Mesenchymal stem cell (in vitro differentiated cells and primary cell): ENCODE measurements around the gene NMT1.

ENCODE experiments used
- DNase-seq: peaks from one replicate; pipeline ENCODE4 v3.0.0-alpha.2; 2013
- H2AFZ ChIP-seq: one replicate; pipeline ENCODE4 v1.6.1; 2013; ENCODE audit warnings: low read depth, mild to moderate bottlenecking, control low read depth, inconsistent platforms, low read length, moderate library complexity
- H2AK5ac ChIP-seq: 2 replicates; pipeline ENCODE4 v1.6.1; 2013; ENCODE audit warnings: low read length, moderate library complexity, mild to moderate bottlenecking, inconsistent platforms; ENCODE audit not compliant: severe bottlenecking
- H2BK120ac ChIP-seq: one replicate; pipeline ENCODE4 v1.6.1; 2013; ENCODE audit warnings: low read depth, mild to moderate bottlenecking, inconsistent platforms, low read length, moderate library complexity
- H2BK12ac ChIP-seq, 2 experiments: one replicate each; pipeline ENCODE4 v1.6.1; 2013; ENCODE audit warnings: inconsistent platforms in 2 of 2, low read length in 2 of 2, mild to moderate bottlenecking in 2 of 2, moderate library complexity in 2 of 2, control low read depth in 1 of 2
- H2BK15ac ChIP-seq: one replicate; pipeline ENCODE4 v1.6.1; 2013; ENCODE audit warnings: mild to moderate bottlenecking, low read depth, inconsistent platforms; ENCODE audit not compliant: poor library complexity, severe bottlenecking
- H2BK5ac ChIP-seq: 2 replicates; pipeline ENCODE4 v1.6.1; 2013; ENCODE audit warnings: low read depth, mild to moderate bottlenecking, low read length, control low read depth, inconsistent platforms; ENCODE audit not compliant: poor library complexity, severe bottlenecking
- H3K14ac ChIP-seq, 2 experiments: one replicate each; pipeline ENCODE4 v1.6.1; 2013; ENCODE audit warnings: inconsistent platforms in 2 of 2, low read length in 2 of 2, control low read depth in 1 of 2, mild to moderate bottlenecking in 1 of 2, moderate library complexity in 1 of 2
- H3K18ac ChIP-seq, 2 experiments: one replicate each; pipeline ENCODE4 v1.6.1; 2013; ENCODE audit warnings: inconsistent platforms in 2 of 2, low read length in 2 of 2, control low read depth in 1 of 2, low read depth in 1 of 2, mild to moderate bottlenecking in 1 of 2
- H3K23ac ChIP-seq, 2 experiments: one replicate each; pipeline ENCODE4 v1.6.1; 2013; ENCODE audit warnings: inconsistent platforms in 2 of 2, low read length in 2 of 2, mild to moderate bottlenecking in 2 of 2, moderate library complexity in 2 of 2, control low read depth in 1 of 2
- H3K27ac ChIP-seq: 2 replicates; pipeline ENCODE4 v1.5.1; 2013; ENCODE audit warnings: mild to moderate bottlenecking, moderate library complexity, low read length, control low read depth, inconsistent platforms; ENCODE audit not compliant: poor library complexity, severe bottlenecking
- H3K27me3 ChIP-seq, 2 experiments: 2 replicates each; pipeline versions ENCODE4 v1.6.1 to v1.7.0; 2013; ENCODE audit warnings: low read length in 2 of 2, mild to moderate bottlenecking in 2 of 2, moderate library complexity in 2 of 2, control low read depth in 1 of 2, inconsistent platforms in 1 of 2; ENCODE audit not compliant: control insufficient read depth in 1 of 2, insufficient read depth in 1 of 2
- H3K36me3 ChIP-seq, 2 experiments: 2 replicates each; pipeline versions ENCODE4 v1.6.1 to v1.7.0; 2013; ENCODE audit warnings: low read length in 2 of 2, control low read depth in 1 of 2, inconsistent platforms in 1 of 2, low read depth in 1 of 2, mild to moderate bottlenecking in 1 of 2; ENCODE audit not compliant: insufficient read depth in 2 of 2, control insufficient read depth in 1 of 2
- H3K4ac ChIP-seq, 2 experiments: one replicate each; pipeline ENCODE4 v1.6.1; 2013; ENCODE audit warnings: inconsistent platforms in 2 of 2, low read length in 2 of 2, mild to moderate bottlenecking in 2 of 2, moderate library complexity in 2 of 2, control low read depth in 1 of 2, low read depth in 1 of 2
- H3K4me1 ChIP-seq: 2 replicates; pipeline ENCODE4 v1.6.1; 2013; ENCODE audit warnings: low read depth, low read length, control low read depth; ENCODE audit not compliant: control insufficient read depth, insufficient read depth
- H3K4me2 ChIP-seq: 2 replicates; pipeline ENCODE4 v1.6.1; 2013; ENCODE audit warnings: low read length, mild to moderate bottlenecking, inconsistent platforms; ENCODE audit not compliant: poor library complexity, severe bottlenecking
- H3K4me3 ChIP-seq, 2 experiments: 2 replicates each; pipeline versions ENCODE4 v1.5.1 to v1.7.0; 2013; ENCODE audit warnings: low read length in 2 of 2, mild to moderate bottlenecking in 2 of 2, control low read depth in 1 of 2, low read depth in 1 of 2; ENCODE audit not compliant: insufficient read depth in 1 of 2
- H3K79me1 ChIP-seq: replicated peaks from 2 replicates; pipeline ENCODE4 v1.6.1; 2013; ENCODE audit warnings: mild to moderate bottlenecking, control low read depth, low read length, inconsistent platforms; ENCODE audit not compliant: poor library complexity, severe bottlenecking
- H3K9ac ChIP-seq: 2 replicates; pipeline ENCODE4 v1.7.0; 2013; ENCODE audit warnings: mild to moderate bottlenecking, low read length, moderate library complexity
- H3K9me3 ChIP-seq: 2 replicates; pipeline ENCODE4 v1.7.0; 2013; ENCODE audit warnings: mild to moderate bottlenecking, low read length; ENCODE audit not compliant: control insufficient read depth
- H4K8ac ChIP-seq: one replicate; pipeline ENCODE4 v1.6.1; 2013; ENCODE audit warnings: inconsistent platforms, mild to moderate bottlenecking, low read length, moderate library complexity
- H4K91ac ChIP-seq: one replicate; pipeline ENCODE4 v1.6.1; 2013; ENCODE audit warnings: mild to moderate bottlenecking, low read length, inconsistent platforms
- WGBS: methylation state at CpG from one replicate; pipeline ENCODE4 v1.1.7; 2013; ENCODE audit warnings: mixed read lengths; 5-methylcytosine and 5-hydroxymethylcytosine counted together

Gene NMT1

GRCh38 chr17:45148183-45149036 is 87.3 kb downstream of the NMT1 start, which contains the start of gene HEXIM1:
Gene HEXIM1 (plus strand): TSS chr17:45148475. CDS start chr17:45149191, 716 bp downstream.
- H3K4ac ChIP-seq, result peak within 1 kb of the TSS; percentile 91 to 99
- H3K4me1 ChIP-seq, result peaks cover 27% of the 10 kb centered on the region
- H3K9ac ChIP-seq, result peak within 1 kb of the TSS; percentile 99
- peak within 1 kb of the TSS; percentile 98 for H4K8ac ChIP-seq
- H3K14ac ChIP-seq, result peak within 1 kb of the TSS; percentile 95
- peak within 1 kb of the TSS; percentile 97 for H2BK5ac ChIP-seq
- H2BK15ac ChIP-seq, result peak within 1 kb of the TSS; percentile 69
- H2BK12ac ChIP-seq, result peak within 1 kb of the TSS; percentile 73 to 88
- peak; percentile 100 for DNase-seq
- peak within 1 kb of the TSS; percentile 96 for H2AK5ac ChIP-seq
- H3K27me3 ChIP-seq, result no peaks in the 10 kb centered on the region
- peak within 1 kb of the TSS; percentile 75 for H2AFZ ChIP-seq
- H3K9me3 ChIP-seq, result no peaks in the 10 kb centered on the region
- peaks cover 6 to 14% of the 10 kb centered on the region in 2 experiments for H3K36me3 ChIP-seq
- peak within 1 kb of the TSS; percentile 98 for H3K27ac ChIP-seq
- H3K4me2 ChIP-seq, result peak within 1 kb of the TSS; percentile 97
- H3K18ac ChIP-seq, result peak within 1 kb of the TSS; percentile 98 to 99
- peak within 1 kb of the TSS in 1 of 2 experiments; percentile 98 for H3K23ac ChIP-seq
- peaks cover 12% of the 10 kb centered on the region for H3K79me1 ChIP-seq
- H2BK120ac ChIP-seq, result peak within 1 kb of the TSS; percentile 71
- under 1% methylated on average over 55 of the region's 58 CpGs for WGBS
- peak within 1 kb of the TSS; percentile 91 for H4K91ac ChIP-seq
- peak within 1 kb of the TSS; percentile 95 to 96 for H3K4me3 ChIP-seq

GRCh38 chr17:45149037-45149668 is 88.0 kb downstream of the NMT1 start:
- under 1% methylated on average over 31 of the region's 32 CpGs for WGBS
- peak overlapping the region; percentile 96 for H2AK5ac ChIP-seq
- peak overlapping the region; percentile 86 for H4K91ac ChIP-seq
- peak overlapping the region; percentile 93 to 95 for H3K14ac ChIP-seq
- H4K8ac ChIP-seq, result peak overlapping the region; percentile 85
- peak overlapping the region; percentile 97 for H3K27ac ChIP-seq
- peak overlapping the region; percentile 75 for H2AFZ ChIP-seq
- H2BK15ac ChIP-seq, result peak overlapping the region; percentile 69
- peaks cover 13% of the 10 kb centered on the region for H3K79me1 ChIP-seq
- peak overlapping the region in 1 of 2 experiments; percentile 98 for H3K23ac ChIP-seq
- peak overlapping the region; percentile 98 to 99 for H3K18ac ChIP-seq
- H3K4me2 ChIP-seq, result peak overlapping the region; percentile 97
- no peaks in the 10 kb centered on the region for H3K27me3 ChIP-seq
- H3K9me3 ChIP-seq, result no peaks in the 10 kb centered on the region
- H3K36me3 ChIP-seq, result peaks cover 6 to 14% of the 10 kb centered on the region in 2 experiments
- H2BK12ac ChIP-seq, result peak overlapping the region in 1 of 2 experiments; percentile 88
- peak overlapping the region; percentile 91 to 99 for H3K4ac ChIP-seq
- peak overlapping the region; percentile 89 for H2BK5ac ChIP-seq
- peak; percentile 91 for DNase-seq
- H3K9ac ChIP-seq, result peak overlapping the region; percentile 99
- H3K4me1 ChIP-seq, result peaks cover 20% of the 10 kb centered on the region
- H3K4me3 ChIP-seq, result peak overlapping the region; percentile 95 to 96
- peak overlapping the region; percentile 58 for H2BK120ac ChIP-seq

- Histone ChIP-seq H3K36me3 (peaks cover 6 to 8% of the 10 kb centered on the region in 2 experiments), H3K14ac (peak overlapping the region; percentile 95 to 96), H4K8ac (peak overlapping the region; percentile 85), H4K91ac (peak overlapping the region; percentile 4), H3K79me1 (peaks cover 11% of the 10 kb centered on the region), H3K27ac (peak overlapping the region; percentile 97), H3K9me3 (no peaks in the 10 kb centered on the region), H2AK5ac (peak overlapping the region; percentile 96), H3K4me3 (peak overlapping the region; percentile 82 to 95), H2BK120ac (peak overlapping the region; percentile 58), H3K9ac (peak overlapping the region; percentile 99), H3K4me1 (peaks cover 12% of the 10 kb centered on the region), H2BK5ac (peak overlapping the region; percentile 89), H2BK15ac (no peak overlapping the region), H3K27me3 (no peaks in the 10 kb centered on the region), H2BK12ac (peak overlapping the region in 1 of 2 experiments; percentile 80), H3K18ac (peak overlapping the region; percentile 98 to 99), H3K4me2 (peak overlapping the region; percentile 97), H3K4ac (peak overlapping the region; percentile 91 to 99), H3K23ac (peak overlapping the region in 1 of 2 experiments; percentile 98), H2AFZ (peak overlapping the region; percentile 75)
- WGBS, result under 1% methylated on average over 55 of the region's 56 CpGs
- DNase-seq, result peak; percentile 66
Observed at GRCh38 chr17:45149669-45150664, 88.8 kb downstream of the NMT1 start.
